NCI-H446 treated with DMSO at 0.1 percent for 48 hours (cell line): Measurements from ENCODE around the gene CYP4V2.
"Not testable (repeated sequence)": the region's sequence is repeated elsewhere in the genome, so short reads cannot be mapped to it uniquely, and the experiment has no call there.

ENCODE experiments used
- DNase-seq: peaks from one replicate; lab custom pipeline; 2025; lab: John Stamatoyannopoulos, UW

Gene CYP4V2

DNA sequence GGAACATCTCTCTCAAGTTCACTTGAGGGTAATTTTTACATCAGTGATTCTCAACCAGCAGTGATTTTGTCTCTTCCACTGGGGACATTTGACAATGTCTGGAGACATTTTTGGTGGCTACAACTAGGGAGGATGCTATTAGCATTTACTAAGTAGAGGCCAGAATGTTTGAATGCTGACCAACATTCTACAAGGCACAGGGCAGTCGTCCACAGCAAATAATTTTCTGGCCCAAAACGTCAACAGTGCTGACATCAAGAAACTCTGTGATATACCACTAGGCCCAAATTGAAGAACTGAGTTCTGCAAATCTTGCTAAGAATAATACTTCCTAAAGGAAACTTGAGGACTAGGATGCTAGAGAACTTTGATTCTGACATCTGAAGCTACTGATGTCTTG, 43.0 kb downstream of the CYP4V2 start:
- no peak for DNase-seq

DNA sequence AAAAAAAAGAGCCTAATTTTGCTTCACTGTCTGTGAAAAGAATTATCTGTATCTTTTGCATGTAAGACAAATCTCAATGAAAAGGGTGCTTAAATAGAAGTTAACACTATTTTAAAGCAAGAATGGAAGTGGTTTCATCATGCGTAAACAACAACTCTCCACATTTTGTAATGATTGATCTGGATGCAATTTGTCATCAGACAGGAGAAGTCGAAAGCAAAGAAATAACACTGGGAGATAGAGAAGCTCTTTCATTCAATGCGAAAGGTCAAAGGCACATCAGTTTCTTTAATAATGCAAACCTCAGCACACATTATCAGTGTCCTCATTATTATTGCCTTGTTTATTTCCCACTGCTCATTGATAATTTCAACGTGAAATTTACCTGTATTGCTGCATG, 44.8 kb downstream of the CYP4V2 start:
- no peak for DNase-seq

DNA sequence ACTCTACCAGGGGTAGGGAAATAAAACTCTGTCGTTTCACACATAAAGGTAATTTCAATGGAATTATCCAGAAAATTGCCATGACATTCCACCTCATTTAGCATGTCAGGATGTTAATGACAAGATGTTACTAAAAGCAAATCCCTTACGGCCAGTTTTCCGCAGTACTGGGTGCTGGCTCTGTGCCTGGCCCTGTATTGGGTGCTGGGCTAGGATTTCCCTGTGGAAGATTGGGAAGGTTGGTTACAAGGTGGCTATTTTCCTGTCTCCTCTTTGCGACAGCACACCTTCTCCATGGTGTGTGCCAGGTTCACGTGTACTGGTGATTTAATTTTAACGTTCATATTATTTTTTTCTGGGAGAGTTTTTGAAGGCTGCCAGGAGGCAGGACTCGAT, 49.1 kb downstream of the CYP4V2 start:
- DNase-seq, result no peak

DNA sequence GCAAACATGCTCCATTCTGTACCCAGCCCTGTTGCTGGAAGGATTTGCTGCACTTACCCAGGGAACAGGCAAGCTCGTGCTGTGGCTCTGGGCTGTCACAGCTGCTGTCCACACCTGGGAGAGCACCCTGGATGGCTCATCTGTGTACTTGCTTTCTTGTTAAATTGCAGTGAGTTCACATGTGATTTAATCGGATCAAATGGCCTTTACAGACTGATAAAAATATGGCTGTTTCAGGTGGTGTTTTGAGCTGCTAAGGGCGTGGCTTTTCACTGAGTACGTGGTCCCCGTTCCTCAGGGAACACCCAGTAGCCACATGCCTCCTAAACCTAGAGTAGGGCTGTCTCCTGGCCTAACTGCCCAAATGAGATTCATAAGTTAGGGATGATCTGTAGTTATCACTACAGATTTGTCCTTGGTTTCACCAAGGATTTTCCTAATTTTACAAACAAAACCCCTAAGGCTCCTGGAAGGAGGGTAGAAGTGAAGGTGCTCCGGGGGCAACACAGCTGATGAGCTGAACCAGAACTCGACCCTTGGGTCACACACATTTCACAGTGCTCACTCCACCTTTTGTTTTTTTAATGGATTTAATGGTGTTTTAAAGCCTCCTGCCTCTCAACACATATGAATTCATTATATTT, 49.6 kb downstream of the CYP4V2 start:
- DNase-seq, result peak; percentile 70

DNA sequence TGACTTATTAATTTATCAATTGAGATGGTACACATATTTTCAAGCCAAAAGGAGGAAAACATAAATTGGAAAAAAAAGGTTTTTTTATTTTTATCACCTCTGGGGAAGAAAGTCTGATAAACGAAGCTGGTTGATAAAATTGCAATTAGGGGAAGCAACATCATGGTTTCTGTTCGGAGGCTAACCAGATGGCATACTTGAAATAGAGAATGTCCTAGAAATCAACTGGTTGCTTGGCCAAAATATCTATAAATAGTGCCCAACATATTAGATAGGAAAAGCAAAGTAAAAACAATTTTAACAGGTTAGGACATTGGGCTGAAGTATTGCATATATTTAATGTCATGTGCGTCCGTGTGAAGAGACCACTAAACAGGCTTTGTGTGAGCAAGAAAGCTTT, 50.2 kb downstream of the CYP4V2 start:
- DNase-seq, result no peak

DNA sequence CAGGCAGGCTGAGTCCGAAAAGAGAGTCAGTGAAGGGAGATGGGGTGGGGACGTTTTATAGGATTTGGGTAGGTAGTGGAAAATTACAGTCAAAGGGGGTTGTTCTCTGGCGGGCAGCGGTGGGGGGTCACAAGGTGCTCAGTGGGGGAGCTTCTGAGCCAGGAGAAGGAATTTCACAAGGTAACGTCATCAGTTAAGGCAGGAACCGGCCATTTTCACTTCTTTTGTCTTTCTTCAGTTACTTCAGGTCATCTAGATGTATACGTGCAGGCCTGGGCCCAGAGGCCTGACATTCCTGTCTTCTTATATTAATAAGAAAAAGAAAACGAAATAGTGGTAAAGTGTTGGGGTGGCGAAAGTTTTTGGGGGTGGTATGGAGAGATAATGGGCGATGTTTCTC, 50.7 kb downstream of the CYP4V2 start:
- not testable (repeated sequence) for DNase-seq

DNA sequence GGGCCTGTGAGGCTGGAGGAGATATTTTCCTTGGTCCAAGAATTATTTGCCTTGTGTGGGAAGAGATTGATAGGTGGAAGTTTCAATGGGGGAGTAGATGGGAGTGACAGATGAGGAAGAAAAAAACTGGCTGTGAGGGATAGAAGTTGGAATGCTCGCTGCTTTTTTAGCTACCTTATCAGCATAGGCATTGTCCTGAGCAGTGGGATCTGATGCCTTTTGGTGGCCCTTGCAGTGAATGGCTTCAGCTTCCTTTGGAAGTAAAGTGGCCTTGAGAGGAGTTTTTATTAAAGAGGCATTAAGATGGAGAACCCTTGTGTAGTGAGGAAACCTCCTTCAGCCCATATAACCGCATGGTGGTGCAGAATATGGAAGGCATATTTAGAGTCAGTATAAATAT, 52.0 kb downstream of the CYP4V2 start:
- no peak for DNase-seq

DNA sequence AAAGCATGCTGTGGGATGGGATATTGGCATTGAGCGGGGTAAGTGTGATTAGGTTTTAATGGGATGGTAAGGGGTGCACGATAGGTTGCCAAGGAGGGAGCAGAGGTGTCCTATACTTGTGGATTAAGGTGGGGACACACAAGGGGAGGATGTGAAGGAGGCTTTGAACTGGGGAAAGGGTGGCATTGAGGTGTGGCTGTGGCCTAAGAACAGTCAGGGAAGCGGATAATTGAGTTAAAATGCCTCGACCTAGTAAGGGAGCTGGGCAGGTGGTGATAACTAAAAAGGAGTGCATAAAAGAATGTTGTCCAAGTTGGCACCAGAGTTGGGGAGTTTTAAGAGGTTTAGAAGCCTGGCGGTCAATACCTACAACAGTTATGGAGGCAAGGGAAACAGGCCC, 53.5 kb downstream of the CYP4V2 start:
- DNase-seq, result no peak

DNA sequence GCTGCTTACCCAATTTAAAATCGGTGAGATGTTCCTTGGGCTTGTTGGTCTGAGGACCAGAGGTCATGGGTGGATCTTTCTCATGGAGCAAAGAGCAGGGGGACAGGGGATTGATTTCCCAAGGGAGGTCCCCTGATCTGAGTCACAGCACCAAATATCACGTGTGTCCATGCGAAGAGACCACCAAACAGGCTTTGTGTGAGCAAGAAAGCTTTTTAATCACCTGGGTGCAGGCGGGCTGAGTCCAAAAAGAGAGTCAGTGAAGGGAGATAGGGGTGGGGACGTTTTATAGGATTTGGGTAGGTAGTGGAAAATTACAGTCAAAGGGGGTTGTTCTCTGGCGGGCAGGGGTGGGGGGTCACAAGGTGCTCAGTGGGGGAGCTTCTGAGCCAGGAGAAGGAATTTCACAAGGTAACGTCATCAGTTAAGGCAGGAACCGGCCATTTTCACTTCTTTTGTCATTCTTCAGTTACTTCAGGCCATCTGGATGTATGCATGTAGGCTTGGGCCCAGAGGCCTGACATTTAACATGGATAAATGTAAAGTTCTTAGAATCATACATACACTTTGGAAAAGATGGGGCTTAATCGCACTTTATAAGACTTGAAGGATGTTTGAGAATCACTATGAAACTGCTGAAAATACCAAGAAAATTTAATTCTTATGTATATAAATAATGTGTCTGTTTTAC, 55.8 kb downstream of the CYP4V2 start:
- DNase-seq, result not testable (repeated sequence)

DNA sequence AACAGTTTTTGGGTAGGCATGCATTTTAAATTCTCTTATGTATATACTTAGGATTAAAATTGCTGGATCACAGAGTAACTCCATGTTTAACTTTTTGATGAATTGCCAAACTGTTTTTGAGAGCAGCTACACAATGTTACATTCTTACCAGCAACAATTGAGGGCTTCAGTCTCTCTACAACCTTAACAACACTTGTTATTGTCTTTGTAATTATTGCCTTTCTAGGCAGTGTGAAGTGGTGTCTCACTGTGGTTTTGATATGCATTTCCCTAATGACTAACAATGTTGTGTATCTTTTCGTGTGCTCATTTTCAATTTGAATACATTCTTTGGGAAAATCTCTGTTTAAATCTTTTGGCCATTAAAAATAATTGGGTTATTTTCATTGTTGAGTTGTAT, 57.3 kb downstream of the CYP4V2 start:
- no peak for DNase-seq

DNA sequence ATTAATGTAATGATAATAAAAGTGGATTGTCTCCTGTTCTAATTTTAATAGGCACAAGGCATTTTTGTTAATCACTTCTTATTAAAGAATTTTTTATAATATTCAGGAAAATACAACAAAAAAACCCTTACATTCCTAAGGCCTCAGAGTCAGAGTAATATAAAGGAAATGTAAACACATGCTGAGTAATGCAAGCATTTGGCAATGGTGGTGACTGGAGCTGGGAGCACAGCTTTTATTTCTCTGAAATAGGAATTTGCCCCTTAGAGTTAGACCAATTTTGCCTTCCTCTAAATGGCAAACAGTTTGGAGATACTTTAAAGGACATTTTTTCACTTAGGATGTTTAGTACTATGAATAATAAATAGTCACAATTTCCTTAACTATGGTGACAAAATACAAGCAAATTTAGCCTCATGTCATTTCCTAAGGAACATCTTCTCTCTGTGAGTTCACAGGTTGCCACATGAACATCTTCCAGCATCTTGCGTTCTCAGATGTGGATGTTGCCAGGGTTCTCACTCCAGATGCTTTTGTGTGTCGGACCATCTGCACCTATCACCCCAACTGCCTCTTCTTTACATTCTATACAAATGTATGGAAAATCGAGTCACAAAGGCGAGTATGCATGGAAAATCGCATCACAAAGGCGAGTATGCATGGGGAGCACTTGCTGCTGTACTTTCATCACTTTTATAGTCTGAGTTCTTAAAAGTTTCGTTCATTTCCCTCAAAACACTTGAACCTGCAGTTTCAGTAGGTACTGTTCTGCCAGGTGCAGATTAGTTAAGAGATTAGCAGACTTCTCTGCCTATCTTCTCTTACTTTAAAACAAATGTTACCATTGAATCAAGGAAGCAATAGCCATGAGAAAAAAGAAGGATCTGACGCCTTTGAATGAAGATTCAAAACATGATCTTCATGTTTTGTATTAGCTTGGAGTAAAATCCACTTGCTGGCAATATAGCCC, 58.7 kb downstream of the CYP4V2 start:
- DNase-seq, result no peak

DNA sequence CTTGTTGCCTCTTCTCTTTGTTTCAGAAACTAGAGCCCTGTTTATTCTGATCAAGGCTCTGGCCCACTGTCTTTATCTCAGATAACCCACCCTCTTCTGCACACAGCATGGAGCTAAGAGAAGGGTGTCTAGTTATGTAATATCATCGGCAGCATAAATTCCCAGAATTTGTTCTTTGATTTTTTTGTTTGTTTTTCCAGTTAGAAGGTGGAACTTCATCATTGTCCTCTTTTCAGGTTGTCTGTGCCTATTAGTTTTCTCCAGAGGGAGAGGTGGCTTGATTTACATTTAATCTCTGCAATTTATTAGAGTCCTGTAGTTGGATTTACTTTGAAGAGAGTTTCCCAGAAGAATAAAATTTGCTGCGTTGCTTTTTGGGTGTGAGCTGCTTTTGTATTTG, 59.4 kb downstream of the CYP4V2 start:
- no peak for DNase-seq

DNA sequence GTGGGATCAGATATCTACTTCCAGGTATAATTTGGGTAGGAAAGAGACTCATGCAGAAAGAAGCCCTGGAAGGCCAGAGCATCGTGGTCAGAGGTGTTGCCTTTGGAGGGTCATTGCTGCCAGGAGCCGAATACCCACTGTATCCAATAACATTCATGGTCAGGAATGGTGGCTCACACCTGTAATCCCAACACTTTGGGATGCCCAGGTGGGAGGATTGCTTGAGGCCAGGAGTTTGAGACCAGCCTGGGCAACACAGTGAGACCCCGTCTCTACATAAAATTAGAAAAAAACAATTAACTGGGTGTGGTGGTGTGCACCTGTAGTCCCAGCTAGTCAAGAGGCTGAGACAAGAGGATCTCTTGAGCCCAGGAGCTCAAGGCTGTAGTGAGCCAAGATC, 63.8 kb downstream of the CYP4V2 start:
- no peak for DNase-seq

DNA sequence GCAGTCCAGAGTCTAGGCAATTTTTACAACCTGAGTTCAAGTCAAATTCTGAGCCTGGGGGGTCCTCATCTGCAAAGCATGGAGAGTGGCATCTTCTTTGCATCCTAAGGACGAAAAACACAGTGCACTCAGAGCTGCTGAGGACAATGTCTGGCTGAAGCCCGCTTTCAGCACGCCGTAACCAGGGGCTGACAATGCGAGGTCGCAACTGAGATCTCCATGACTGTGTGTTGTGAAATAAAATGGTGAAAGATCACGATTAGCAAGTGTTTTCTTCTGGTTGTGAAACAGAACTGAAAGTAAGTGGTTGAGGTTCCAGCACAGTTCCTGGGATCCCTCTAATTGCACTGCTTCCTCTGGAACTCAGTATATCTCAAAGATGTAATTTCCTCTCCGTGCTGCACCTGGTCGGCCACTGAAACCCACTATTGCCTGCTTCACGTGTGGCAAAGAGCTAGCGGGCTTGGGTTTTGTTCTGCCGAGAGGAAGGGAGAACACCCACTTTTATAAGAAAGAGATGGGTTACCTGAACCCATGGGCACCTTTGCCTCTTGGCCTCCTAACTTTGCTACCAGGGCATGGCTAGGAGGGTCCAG, 66.9 kb downstream of the CYP4V2 start:
- no peak for DNase-seq

DNA sequence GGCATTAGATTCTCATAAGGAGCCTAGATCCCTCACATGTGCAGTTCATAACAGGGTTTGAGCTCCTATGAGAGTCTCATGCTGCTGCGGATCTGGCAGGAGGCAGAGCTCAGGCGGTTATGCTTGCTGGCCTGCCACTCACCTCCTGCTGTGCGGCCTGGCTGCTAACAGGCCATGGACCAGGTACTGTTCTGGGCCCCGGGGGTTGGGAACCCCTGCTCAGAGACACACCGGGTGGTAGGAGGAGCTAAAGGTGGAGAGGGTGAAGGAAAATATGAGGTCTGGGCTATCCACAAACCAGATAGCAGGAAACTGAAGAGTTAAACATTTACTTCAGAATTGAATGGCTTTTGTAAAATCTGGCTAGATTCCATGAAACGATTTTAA, 68.7 kb downstream of the CYP4V2 start:
- no peak for DNase-seq
